GM19193 (cell line): Measurements from ENCODE around the gene CMIP.

ENCODE experiments used
- POLR2A ChIP-seq: IDR thresholded peaks from 4 replicates; pipeline ENCODE4 v1.6.1; 2011; ENCODE audit not compliant: insufficient read depth, insufficient read length; ENCODE audit errors: extremely low read depth

The CMIP gene

GRCh38 chr16:81516478-81517149 lies 72.0 kb downstream of the CMIP start:
- TF ChIP-seq POLR2A: no peak

GRCh38 chr16:81517150-81517499 lies 72.5 kb downstream of the CMIP start:
- TF ChIP-seq POLR2A: no peak

- no peak for TF ChIP-seq POLR2A
Measured at GRCh38 chr16:81517629-81518438, 73.2 kb downstream of the CMIP start.

GRCh38 chr16:81518439-81518757 lies 73.8 kb downstream of the CMIP start:
- no peak for TF ChIP-seq POLR2A

GRCh38 chr16:81519301-81520150 lies 74.9 kb downstream of the CMIP start:
- no peak for TF ChIP-seq POLR2A

- no peak for TF ChIP-seq POLR2A
Measured at GRCh38 chr16:81520151-81520470, 75.5 kb downstream of the CMIP start.

GRCh38 chr16:81520560-81521135 lies 76.0 kb downstream of the CMIP start:
- TF ChIP-seq POLR2A: no peak

- TF ChIP-seq POLR2A: no peak
Measured at GRCh38 chr16:81521141-81521626, 76.6 kb downstream of the CMIP start.

- TF ChIP-seq POLR2A: no peak
Measured at GRCh38 chr16:81522108-81522701, 77.6 kb downstream of the CMIP start.

- no peak for TF ChIP-seq POLR2A
Measured at GRCh38 chr16:81523387-81524115, 78.9 kb downstream of the CMIP start.

- no peak for TF ChIP-seq POLR2A
Measured at GRCh38 chr16:81524382-81524781, 79.8 kb downstream of the CMIP start.

GRCh38 chr16:81526199-81526598 lies 81.6 kb downstream of the CMIP start:
- no peak for TF ChIP-seq POLR2A

- TF ChIP-seq POLR2A: no peak
Measured at GRCh38 chr16:81526935-81527334, 82.3 kb downstream of the CMIP start.

GRCh38 chr16:81527477-81528178 lies 83.0 kb downstream of the CMIP start:
- TF ChIP-seq POLR2A: no peak

- no peak for TF ChIP-seq POLR2A
Measured at GRCh38 chr16:81528256-81528655, 83.6 kb downstream of the CMIP start.
